Measurements from ENCODE around the gene TRPV5.

Gene TRPV5

DNA sequence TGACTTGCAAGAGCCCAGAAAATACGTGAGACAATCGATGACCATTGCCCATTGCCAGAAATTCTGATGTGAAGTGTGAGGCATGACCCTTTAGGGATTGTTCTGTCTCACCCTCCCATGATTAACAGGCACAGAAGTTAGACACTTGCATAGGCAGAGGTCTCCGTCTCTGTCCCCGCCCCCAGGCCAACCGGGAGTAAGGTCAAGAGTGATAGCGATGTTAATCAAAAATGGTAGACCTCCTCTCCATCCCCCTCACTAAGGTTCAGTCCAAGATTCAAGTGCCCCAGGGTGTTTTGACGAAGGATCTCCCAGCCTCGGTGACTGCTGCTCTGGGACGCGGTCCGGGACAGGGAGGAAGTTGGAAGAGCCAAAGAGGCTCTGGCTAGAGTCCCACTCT is 25.3 kb downstream of the TRPV5 start:
- no peak for DNase-seq

GRCh38 chr7:142906643-142907042 is 26.9 kb downstream of the TRPV5 start:
- DNase-seq: no peak

- DNase-seq: no peak
These were observed 27.8 kb downstream of the TRPV5 start for GRCh38 chr7:142905759-142906158.

DNA sequence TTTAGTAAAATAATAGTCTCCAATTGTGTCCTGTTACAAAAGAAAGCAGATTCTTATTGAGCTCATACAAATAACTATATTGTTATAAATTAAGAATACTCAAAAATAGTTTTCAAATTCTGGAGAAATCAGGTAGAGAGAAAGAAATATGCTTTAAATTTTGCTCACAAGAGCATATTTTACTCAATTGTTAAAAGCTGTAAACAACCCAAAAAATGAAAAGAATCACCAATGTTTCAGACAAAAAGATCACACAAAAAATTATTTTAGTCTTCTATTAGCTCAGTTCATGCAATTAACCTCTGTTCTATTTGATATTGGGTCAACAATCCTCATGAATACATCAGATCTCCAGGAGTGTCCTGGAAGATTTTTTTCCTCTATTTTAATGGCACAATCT is 29.4 kb downstream of the TRPV5 start:
- no peak for DNase-seq

DNA sequence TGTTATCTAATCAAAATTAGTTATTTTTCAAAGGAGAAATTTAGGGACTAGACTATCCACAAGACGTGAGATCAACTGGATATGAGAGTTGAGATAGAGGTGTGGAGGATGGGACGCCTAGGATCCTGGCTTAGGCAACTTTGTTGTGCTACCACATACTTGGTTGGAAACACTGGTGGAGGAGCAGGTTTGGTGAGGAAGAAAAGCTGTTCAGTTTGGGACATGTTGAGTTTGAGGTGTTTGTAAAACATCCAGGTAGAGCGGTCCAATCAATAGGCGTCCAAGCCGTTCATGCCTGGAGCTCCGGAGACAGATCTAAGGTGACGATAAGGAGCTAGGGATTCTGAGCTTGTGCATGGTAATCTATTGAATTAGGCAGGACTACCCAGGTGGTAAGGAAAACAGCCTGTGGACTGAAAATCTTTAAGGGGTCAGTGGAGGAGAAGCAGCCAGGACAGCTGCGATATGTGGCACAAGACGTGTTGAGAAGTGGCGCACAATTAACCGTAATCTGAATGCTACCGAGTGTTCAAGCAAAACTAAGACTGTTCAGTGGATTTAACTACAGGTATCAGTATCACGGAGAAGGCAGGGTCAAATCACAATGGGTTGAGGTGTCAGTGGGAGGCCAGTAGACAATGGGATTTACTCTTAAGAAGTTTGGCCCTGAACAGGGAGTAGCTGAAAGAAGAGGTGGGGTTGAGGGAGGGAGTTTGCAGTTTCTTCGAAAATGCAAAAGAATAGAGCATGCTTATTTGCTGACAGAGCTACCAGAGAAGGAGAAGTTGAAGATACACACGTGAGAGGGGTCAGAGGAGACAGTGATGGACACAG is 31.9 kb downstream of the TRPV5 start:
- no peak for DNase-seq

DNA sequence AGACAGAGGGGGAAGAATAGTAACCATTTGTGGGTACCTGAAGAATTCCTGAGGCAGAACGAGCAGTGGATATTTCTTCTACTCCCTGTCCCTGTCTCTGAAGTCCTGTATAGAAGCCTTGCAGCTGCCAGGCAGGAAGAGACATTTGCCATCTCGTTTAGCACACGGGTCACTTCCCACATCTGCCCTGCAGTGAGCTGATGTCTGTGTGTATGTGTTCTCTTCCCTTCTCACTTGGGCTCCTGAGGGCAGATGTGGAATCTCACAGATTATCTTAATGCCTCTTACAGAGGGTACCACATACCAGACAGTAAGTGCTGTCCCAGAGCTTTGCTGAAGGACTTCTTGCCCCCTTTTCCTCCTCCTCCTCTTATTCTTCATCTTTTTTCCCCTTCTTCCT is 33.9 kb downstream of the TRPV5 start:
- no peak for DNase-seq

DNA sequence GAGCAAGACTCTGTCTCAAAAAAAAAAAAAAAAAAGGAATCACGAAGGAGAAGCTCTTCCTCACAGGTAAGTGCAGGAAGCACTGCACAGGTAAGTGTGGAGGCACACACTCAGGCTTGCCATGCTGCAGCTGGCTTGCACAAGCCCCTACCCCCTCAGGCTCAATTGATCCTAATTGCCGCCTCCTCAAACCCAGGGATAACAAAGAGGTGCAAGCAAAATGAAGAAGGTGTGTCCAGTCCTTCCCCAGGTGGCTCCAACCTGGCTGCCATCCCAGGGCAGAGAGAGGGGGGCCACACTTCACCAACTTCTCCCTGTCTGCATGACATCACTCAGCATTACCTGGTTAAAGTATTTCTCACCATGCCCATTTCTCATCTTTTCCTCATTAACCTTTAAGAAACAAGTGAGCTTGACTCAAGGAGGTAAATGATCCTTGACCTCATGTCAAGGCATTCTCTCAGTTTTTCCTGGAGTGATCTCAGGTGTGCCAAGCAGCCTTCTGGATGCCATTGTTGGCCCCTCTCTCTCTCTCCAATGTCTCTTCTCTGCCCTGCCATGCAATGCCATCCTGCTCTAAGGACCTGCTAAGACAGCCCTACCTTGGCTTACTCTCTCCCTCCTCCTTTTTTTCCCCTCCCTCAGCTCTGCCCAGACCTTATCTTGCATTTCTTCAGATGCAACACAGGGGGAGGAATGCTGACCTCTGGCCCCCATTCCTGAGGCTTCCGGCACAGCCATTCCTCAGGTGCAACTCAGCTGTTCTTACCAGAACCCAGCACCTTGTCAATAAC is 35.0 kb downstream of the TRPV5 start:
- no peak for DNase-seq

DNA sequence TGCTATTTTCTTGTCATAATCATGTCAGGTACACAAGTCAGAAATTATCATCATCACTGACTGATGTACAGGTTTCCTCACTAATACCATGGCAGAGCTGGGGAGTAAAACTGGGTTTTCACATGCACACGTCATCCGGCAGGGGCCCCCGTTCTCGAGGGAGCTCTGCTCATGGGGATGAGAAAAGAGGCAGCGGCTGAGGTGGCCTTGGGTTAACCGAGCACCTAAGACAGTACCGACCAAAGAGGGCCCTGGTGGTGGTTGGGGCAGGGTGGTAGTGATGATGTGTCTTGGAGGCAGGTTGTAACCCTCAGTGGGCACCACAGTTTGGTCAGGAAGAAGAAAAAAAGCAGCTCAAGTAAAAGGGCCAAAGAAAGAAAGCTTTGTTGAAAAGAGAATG is 35.9 kb downstream of the TRPV5 start:
- DNase-seq: no peak

DNA sequence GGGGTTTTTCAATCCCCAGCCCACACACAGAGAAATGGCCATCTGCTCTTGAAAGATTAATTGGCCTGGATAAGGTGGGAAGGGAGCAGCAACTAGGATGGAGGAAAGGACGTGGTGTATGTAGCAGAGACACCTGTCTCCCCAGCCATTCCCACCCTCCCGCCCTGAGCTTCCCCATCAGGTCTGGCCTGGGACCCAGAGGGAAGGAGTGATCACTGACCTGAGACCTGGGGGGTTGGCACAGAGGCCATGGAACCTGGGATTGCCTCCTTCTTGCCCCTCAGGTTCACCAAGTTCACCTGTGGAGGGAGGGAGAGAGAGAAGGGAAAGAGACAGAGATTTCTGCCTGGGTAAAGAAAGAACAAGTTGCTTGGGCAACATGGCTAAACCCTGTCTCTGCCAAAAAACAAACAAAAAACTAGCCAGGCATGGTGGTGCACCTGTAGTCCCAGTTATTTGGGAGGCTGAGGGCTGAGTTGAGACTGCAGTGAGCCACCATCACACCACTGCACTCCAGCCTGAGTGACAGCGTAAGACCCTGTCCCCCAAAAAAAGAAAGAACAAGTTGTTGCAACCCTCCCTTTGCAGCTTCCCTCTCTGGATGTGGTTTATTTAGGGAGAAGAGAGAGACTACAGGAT is 36.7 kb downstream of the TRPV5 start:
- no peak for DNase-seq

GRCh38 chr7:142896151-142896550 is 37.4 kb downstream of the TRPV5 start:
- no peak for DNase-seq

- no peak for DNase-seq
These were observed 38.5 kb downstream of the TRPV5 start for GRCh38 chr7:142894985-142895593.

DNA sequence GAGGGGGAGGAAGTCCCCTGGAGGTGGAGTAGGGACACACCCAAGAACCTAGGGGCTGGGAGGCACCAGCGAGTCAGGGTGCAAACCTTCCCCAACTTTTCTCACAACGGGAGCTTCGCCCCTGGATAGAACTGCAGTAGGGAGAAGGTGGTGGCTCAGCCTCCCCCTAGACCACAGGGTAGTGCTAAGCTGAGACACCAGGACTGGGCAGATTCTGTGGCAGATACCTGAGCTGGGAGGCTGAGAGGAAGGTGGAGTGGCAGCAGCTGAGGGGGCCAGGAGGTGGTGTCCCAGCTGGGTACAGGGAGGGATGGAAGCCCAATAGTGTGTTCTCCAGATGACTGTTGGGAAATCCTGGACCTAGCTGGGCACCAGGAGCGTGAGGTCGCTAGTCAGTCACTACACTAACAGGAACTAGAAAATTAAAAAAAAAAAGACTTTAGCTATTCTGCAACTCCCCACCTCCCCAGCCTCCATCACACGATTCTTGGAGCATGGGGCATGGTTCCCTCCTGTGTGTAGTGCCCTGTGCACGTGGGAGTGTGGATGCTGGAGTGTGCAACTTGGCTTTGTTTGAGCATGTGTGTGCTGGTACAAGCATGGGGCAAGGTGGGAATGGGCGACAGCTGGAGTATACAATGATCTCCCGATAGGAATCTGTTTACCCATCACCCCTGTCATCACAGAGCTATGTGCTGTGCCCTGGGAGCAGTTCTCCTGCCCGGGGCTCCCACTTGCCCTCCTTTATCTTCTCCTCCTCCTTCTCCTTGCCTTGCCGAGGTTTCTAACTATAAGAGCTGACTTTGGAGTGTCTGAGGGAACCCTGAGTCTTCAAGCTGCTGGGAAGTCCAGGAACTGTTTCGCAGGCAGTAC is 39.2 kb downstream of the TRPV5 start:
- no peak for DNase-seq

- no peak for DNase-seq
These were observed 40.6 kb downstream of the TRPV5 start for GRCh38 chr7:142892951-142893350.

- no peak for DNase-seq
These were observed 42.0 kb downstream of the TRPV5 start for GRCh38 chr7:142891490-142892082.

DNA sequence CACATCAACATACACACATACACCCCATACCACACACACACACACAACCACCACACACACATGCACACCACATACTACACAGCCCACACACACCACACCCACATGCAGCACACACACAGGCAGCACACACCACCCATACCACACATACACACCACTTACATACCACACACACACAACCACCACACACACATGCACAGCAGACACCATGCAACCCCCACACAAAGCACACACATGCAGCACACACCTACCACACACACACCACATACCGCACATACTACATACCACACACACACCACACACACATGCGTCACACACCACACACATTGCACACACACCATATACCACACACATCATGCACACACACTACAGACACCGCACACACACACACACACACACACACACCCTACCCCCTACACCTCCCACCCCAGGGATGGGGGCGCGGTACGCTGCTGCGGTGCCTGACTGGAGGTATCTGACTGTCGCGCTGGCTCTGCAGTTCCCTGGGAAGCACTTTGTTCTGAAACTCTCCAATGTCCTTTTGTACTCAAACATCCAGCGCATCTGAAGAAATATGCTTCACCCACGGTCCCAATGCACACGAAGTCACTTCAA is 42.6 kb downstream of the TRPV5 start:
- no peak for DNase-seq

DNA sequence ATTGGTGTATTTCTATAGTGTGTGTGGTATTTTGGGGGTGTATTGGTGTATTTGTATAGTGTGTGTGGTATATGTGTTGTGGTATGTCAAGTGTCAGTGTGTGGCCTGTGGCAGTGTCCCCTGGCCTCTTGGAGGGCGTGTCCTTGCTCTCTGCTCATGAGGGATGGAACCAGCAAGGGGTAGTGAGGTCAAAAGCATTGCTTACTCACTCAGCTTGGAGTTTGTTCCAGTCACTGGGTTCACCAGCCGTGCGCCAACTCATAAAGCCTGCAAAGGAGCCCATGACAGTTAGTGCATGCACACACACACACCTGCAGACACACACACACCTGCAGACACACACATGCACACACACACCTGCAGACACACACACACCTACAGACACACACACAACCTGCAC is 43.7 kb downstream of the TRPV5 start:
- no peak for DNase-seq

DNA sequence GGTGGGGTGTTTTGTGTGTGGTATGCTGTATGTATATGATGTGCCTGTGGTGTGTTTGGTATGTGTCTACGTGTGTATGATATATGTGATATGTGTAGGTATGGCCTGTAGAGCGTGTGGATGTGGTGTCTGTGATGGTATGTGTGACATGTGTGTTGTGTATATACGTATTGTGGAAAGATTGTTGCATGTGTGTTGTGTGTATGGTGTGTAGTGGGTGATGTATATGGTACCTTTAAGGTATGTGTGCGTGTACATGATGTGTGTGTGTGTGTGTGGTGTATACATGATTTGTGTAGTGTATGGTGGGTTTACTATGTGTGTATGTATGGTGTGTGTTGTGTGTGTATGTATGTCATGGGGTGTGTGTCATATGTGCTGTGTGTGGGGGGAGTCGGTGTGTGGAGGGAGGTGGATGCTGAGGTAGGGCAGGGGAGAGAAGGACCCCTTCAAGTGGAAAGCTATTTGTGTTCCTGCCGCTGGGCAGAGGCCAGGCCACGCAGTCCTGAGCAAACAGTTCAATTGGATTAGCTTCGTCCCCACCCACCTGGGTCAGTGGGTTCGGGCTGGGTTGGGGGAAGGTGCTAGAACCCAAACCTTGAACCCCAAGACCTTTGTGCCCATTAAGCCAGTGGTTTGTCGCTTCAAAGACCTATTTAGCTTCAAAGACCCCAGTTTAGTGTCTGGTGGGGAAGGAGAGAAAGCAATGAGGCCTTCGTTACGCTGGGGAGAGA is 46.1 kb downstream of the TRPV5 start:
- no peak for DNase-seq

- no peak for DNase-seq
These were observed 46.7 kb downstream of the TRPV5 start for GRCh38 chr7:142886866-142887265.

DNA sequence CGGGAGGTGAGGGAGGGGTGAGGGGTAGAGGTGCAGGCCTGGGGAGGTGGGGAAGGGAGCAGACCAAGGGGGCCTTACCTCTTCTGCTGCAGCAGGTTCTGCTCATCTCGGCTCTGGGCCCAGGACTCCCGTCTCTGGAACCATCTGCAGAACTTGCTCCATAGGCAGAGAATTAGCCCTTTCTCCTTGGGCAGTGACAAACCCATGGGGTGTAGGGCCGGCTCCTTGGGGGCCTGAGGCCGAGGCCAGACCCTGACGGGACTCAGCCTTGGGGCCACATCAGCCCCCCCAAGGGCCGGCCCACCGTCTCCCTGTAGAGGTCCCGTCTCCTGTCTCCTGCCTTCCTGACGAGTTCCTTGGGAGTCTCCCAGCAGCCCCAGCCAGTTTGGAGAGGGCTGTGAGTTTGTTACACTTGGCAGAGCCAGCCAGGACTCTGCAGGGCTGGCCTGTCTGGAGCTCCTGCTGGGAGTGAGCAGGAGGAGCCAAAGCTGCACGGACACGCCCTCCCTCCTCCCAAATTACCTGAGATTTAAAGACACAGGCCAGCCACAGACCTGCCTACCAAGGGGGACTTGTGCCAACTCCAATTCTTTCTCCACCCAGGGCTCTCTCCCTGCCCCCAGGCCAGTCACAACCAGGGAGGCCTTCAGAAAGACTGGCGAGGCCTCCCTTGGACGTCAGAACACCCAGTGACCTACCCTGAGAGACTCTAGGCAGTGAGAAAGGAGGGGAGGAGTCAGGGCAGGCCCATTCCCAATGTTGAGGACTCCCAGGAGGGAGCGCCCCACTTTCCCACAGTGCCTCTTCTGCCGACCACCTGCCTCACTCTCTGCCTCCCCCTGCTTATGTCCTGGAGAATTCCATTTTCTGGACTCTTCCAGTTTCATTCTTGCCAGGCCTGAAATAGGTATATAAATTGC is 48.0 kb downstream of the TRPV5 start, which contains the start of gene TRPV6:
TSS of gene TRPV6 (minus strand) at position 435 of the 920 bp plus-strand sequence.
- DNase-seq: no peak

DNA sequence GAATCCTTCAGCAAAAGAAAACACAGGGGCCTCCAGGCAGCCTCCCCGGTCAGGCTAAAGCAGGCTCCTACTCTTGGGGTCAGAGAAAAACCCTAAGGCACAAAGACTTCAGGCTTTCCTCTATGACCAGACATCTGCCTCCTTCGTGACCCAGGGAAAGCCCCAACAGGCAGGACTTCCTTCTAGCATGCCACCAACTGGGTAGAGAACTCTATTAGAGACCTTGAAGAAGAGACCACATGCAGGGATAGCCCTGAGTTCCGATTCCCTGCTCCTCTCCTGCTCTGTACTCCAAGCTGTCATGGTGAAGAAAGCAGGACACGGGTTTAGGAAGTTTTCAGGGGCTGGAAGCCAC is 49.3 kb downstream of the TRPV5 start:
- DNase-seq: no peak

Measured in NCI-H2227 treated with DMSO at 0.1 percent for 48 hours (cell line).